Fibroblast of skin of right biceps (primary cell): ENCODE measurements around the gene TK2.
A peak's percentile ranks its signal among the peaks of the same experiment; 100 is the strongest.

Source experiments
- DNase-seq: peaks from one replicate; pipeline ENCODE4 v3.0.0-alpha.2; 2013

The TK2 gene

GRCh38 chr16:66544016-66544757 lies 5.7 kb downstream of the TK2 start:
- no peak for DNase-seq

- DNase-seq, result no peak
Measured at GRCh38 chr16:66543541-66543940, 6.4 kb downstream of the TK2 start.

- no peak for DNase-seq
Measured at GRCh38 chr16:66542396-66542795, 7.5 kb downstream of the TK2 start.

GRCh38 chr16:66541388-66542355 lies 8.2 kb downstream of the TK2 start:
- no peak for DNase-seq

GRCh38 chr16:66539623-66540469 lies 10.1 kb downstream of the TK2 start:
- no peak for DNase-seq

- no peak for DNase-seq
Measured at GRCh38 chr16:66538910-66539309, 11.0 kb downstream of the TK2 start.

- DNase-seq, result no peak
Measured at GRCh38 chr16:66537236-66537635, 12.7 kb downstream of the TK2 start.

GRCh38 chr16:66536525-66536924 lies 13.4 kb downstream of the TK2 start:
- no peak for DNase-seq

GRCh38 chr16:66534376-66534799 lies 15.5 kb downstream of the TK2 start:
- no peak for DNase-seq

- DNase-seq, result no peak
Measured at GRCh38 chr16:66529475-66529874, 20.4 kb downstream of the TK2 start.

- DNase-seq, result no peak
Measured at GRCh38 chr16:66528294-66528693, 21.6 kb downstream of the TK2 start.

- peak; percentile 12 for DNase-seq
Measured at GRCh38 chr16:66525396-66526180, 24.3 kb downstream of the TK2 start.

- no peak for DNase-seq
Measured at GRCh38 chr16:66524601-66525164, 25.2 kb downstream of the TK2 start.

GRCh38 chr16:66523861-66524354 lies 26.0 kb downstream of the TK2 start:
- DNase-seq, result no peak

GRCh38 chr16:66522816-66523590 lies 26.9 kb downstream of the TK2 start:
- no peak for DNase-seq

GRCh38 chr16:66521951-66522771 lies 27.8 kb downstream of the TK2 start:
- DNase-seq, result peak; percentile 87

GRCh38 chr16:66521252-66521713 lies 28.6 kb downstream of the TK2 start:
- DNase-seq, result no peak

GRCh38 chr16:66520406-66521170 lies 29.3 kb downstream of the TK2 start:
- DNase-seq, result no peak
